HCT116 (cell line): ENCODE data around the gene ZNF385A. TPM values are rescaled to one million over a fixed set of nuclear protein-coding genes. Genes with fewer than 3 reads are reported as not detected.
A peak's percentile ranks its signal among the peaks of the same experiment; 100 is the strongest.

Experiments
- ATAC-seq: fragments of 200-7000 bp; cut with Tn5 transposase; 2 replicates; pipeline ENCODE4 v1.9.1; 2020; ENCODE audit warnings: mild to moderate bottlenecking, moderate library complexity
- BruUV-seq: library from RNA; stranded (reverse); fragments of 400-500 nt; replicated peaks from 2 replicates; lab custom pipeline; 2021; lab: Mats Ljungman, UMichigan
- CTCF ChIA-PET: fragments of 300-600 bp; sonication (Branson Sonifier 250); formaldehyde crosslinking; loops from one replicate; lab custom pipeline; 2021; ENCODE audit warnings: antibody characterized with exemption; lab: Charles Lee
- POLR2A ChIA-PET: fragments of 300-600, 350-600 bp; sonication (Branson Sonifier 250); formaldehyde crosslinking; loops from one replicate; lab custom pipeline; 2021; ENCODE audit warnings: antibody characterized with exemption; lab: Charles Lee
- RAD21 ChIA-PET, 2 experiments: fragments of 300-600 bp; sonication (Branson Sonifier 250); formaldehyde crosslinking; loops; one replicate each; lab custom pipeline; 2023; ENCODE audit warnings: low total read pairs in 2 of 2; ENCODE audit not compliant: uncharacterized antibody in 2 of 2, unreplicated experiment in 2 of 2, low non-redundant PET in 1 of 2; lab: Charles Lee
- DNase-seq: peaks from one replicate; pipeline ENCODE4 v3.0.0-alpha.2; 2010; ENCODE audit warnings: low read depth, low spot score
- H2AFZ ChIP-seq: fragments of 200-600 bp; shearing (Covaris generic), sonication (generic); 2 replicates; pipeline ENCODE4 v1.6.1; 2017; ENCODE audit warnings: low read depth, mixed run types, mixed read lengths, antibody characterized with exemption, low read length; ENCODE audit not compliant: poor library complexity, severe bottlenecking
- H3K27ac ChIP-seq: 2 replicates; pipeline ENCODE4 v1.5.1; 2012; ENCODE audit warnings: low read depth, low read length
- H3K27me3 ChIP-seq: fragments of 200-600 bp; sonication (generic); 2 replicates; pipeline ENCODE4 v1.6.1; 2016; ENCODE audit warnings: mixed run types, low read length, mixed read lengths; ENCODE audit not compliant: insufficient read depth
- H3K36me3 ChIP-seq, 2 experiments: fragments of 200-500 bp in 1 of 2; fragments of 200-600 bp in 1 of 2; sonication (Bioruptor generic) in 1 of 2; sonication (generic) in 1 of 2; 2 replicates each; pipeline versions ENCODE4 v1.5.1 to v1.6.1; 2014 to 2016; ENCODE audit warnings: low read length in 2 of 2, inconsistent platforms in 1 of 2, mixed read lengths in 1 of 2, mixed run types in 1 of 2; ENCODE audit not compliant: insufficient read depth in 2 of 2, control insufficient read depth in 1 of 2
- H3K4me1 ChIP-seq, 2 experiments: fragments of 200-600 bp in 1 of 2; sonication (generic) in 1 of 2; 2 replicates each; pipeline versions ENCODE4 v1.5.1 to v1.6.1; 2012 to 2017; ENCODE audit warnings: low read length in 2 of 2, inconsistent platforms in 1 of 2, mild to moderate bottlenecking in 1 of 2, mixed read lengths in 1 of 2, mixed run types in 1 of 2, moderate library complexity in 1 of 2; ENCODE audit not compliant: insufficient read depth in 2 of 2, control insufficient read depth in 1 of 2
- H3K4me2 ChIP-seq: fragments of 200-600 bp; sonication (generic); 2 replicates; pipeline ENCODE4 v1.6.1; 2017; ENCODE audit warnings: mixed run types, low read length, mixed read lengths
- H3K4me3 ChIP-seq, 2 experiments: fragments of 200-600 bp in 1 of 2; sonication (generic) in 1 of 2; replicated peaks in 1 of 2; 2 replicates each; pipeline ENCODE4 v1.5.1; 2011 to 2016; ENCODE audit warnings: low read length in 2 of 2, control low read depth in 1 of 2, low read depth in 1 of 2, mild to moderate bottlenecking in 1 of 2, mixed read lengths in 1 of 2, mixed run types in 1 of 2
- H3K79me2 ChIP-seq: fragments of 200-600 bp; sonication (generic); 2 replicates; pipeline ENCODE4 v1.6.1; 2017; ENCODE audit warnings: mild to moderate bottlenecking, mixed run types, low read length, moderate library complexity, mixed read lengths; ENCODE audit not compliant: insufficient read depth
- H3K9ac ChIP-seq: fragments of 200-600 bp; sonication (generic); 2 replicates; pipeline ENCODE4 v1.6.1; 2016; ENCODE audit warnings: low read length, mixed read lengths
- H3K9me2 ChIP-seq: fragments of 200-600 bp; sonication (generic), shearing (Covaris generic); 2 replicates; pipeline ENCODE4 v1.6.1; 2017; ENCODE audit warnings: mixed run types, mild to moderate bottlenecking, moderate library complexity; ENCODE audit not compliant: insufficient read depth
- H3K9me3 ChIP-seq, 2 experiments: fragments of 200-500 bp in 1 of 2; fragments of 200-600 bp in 1 of 2; sonication (Bioruptor generic) in 1 of 2; sonication (generic) in 1 of 2; 2 replicates each; pipeline ENCODE4 v1.6.1; 2014 to 2017; ENCODE audit warnings: low read length in 2 of 2, mixed read lengths in 2 of 2, inconsistent platforms in 1 of 2, low read depth in 1 of 2, mild to moderate bottlenecking in 1 of 2, mixed run types in 1 of 2, moderate library complexity in 1 of 2; ENCODE audit not compliant: control insufficient read depth in 1 of 2, insufficient read depth in 1 of 2
- H4K20me1 ChIP-seq: fragments of 200-600 bp; sonication (generic), shearing (Covaris generic); 2 replicates; pipeline ENCODE4 v1.6.1; 2017; ENCODE audit warnings: mixed run types, mild to moderate bottlenecking, moderate library complexity; ENCODE audit not compliant: insufficient read depth
- CBX3 ChIP-seq: IDR thresholded peaks from 2 replicates; pipeline ENCODE4 v1.6.1; 2012; ENCODE audit warnings: low read depth
- MAX ChIP-seq: IDR thresholded peaks from 2 replicates; pipeline ENCODE4 v1.6.1; 2012
- POLR2AphosphoS5 ChIP-seq: IDR thresholded peaks from 2 replicates; pipeline ENCODE4 v1.6.1; 2011; ENCODE audit warnings: mild to moderate bottlenecking, low read depth, low read length, moderate library complexity
- TCF7L2 ChIP-seq: IDR thresholded peaks from 2 replicates; pipeline ENCODE4 v1.7.0; 2011; ENCODE audit warnings: borderline replicate concordance, inconsistent platforms; ENCODE audit not compliant: insufficient read depth, insufficient read length; ENCODE audit errors: extremely low read depth
- intact Hi-C: fragments of 100-400 bp; cut with micrococcal nuclease; formaldehyde crosslinking; loops from 2 replicates; pipeline ENCODE4 v1.10.0; 2022
- total RNA-seq: library from RNA; stranded (reverse); gene quantifications from one replicate; pipeline ENCODE4 v1.2.1, GENCODE V29; 2021; ENCODE audit not compliant: unreplicated experiment

ZNF385A gene
- total RNA-seq, 1 experiment from 2014 or later, result 34.7 TPM

- peak; percentile 61 for DNase-seq
- Histone ChIP-seq H2AFZ (no peak overlapping the region), H3K27ac (peak overlapping the region; percentile 82), H3K4me1 (peaks cover 54 to 99% of the 10 kb centered on the region in 2 experiments), H4K20me1 (no peaks in the 10 kb centered on the region), H3K27me3 (no peaks in the 10 kb centered on the region), H3K9ac (peak overlapping the region; percentile 41), H3K36me3 (no peaks in the 10 kb centered on the region), H3K79me2 (peaks cover 10% of the 10 kb centered on the region; the same call in 1 of the 2 replicates), H3K4me2 (peak overlapping the region; percentile 63), H3K9me3 (no peaks in the 10 kb centered on the region), H3K9me2 (no peaks in the 10 kb centered on the region), H3K4me3 (peak overlapping the region; percentile 18 to 23)
- ChIA-PET CTCF (interaction anchor here (1.6 kb wide), 1 partner anchor 10 kb away, joined by 4 read pairs; the partner anchor contains the start of gene ZNF385A), RAD21 (no interaction called here), POLR2A (interaction anchor here (0.6 to 1.1 kb wide), 2 partner anchors 15 to 356 kb away, joined by 3 to 5 read pairs; no protein-coding TSS in a partner anchor)
- no TSS peak for BruUV-seq
- intact Hi-C loops, result no loop called here
- TF ChIP-seq MAX, result no peak
- TF ChIP-seq POLR2AphosphoS5, result peak; percentile 37; the same call in 1 of the 2 replicates
- TF ChIP-seq TCF7L2, result peak; percentile 82
- peak; percentile 44 for ATAC-seq
Observed at GRCh38 chr12:54373649-54374561, 10.6 kb downstream of the ZNF385A start.

- CTCF ChIA-PET, result interaction anchor here (0.7 to 2.8 kb wide), 7 partner anchors 9 to 153 kb away, joined by 3 to 51 read pairs (median 3); partner anchors contain the start of genes HNRNPA1 and ZNF385A
- H4K20me1 ChIP-seq, result no peaks in the 10 kb centered on the region
- peaks cover 49 to 91% of the 10 kb centered on the region in 2 experiments for H3K4me1 ChIP-seq
Observed at GRCh38 chr12:54372113-54372806, 12.3 kb downstream of the ZNF385A start.

More at GRCh38 chr12:54372113-54372806, 12.3 kb downstream of the ZNF385A start:
- no TSS peak for BruUV-seq
- RAD21 ChIA-PET, result interaction anchor here in 1 of 2 experiments (0.6 kb wide), 1 partner anchor 16 kb away, joined by 3 read pairs; no protein-coding TSS in a partner anchor
- DNase-seq (no peak), ATAC-seq (no peak)
- Histone ChIP-seq H3K4me2 (peak overlapping the region; percentile 45), H3K36me3 (no peaks in the 10 kb centered on the region), H3K79me2 (no peaks in the 10 kb centered on the region), H3K9ac (no peak overlapping the region), H3K4me3 (no peak overlapping the region), H3K9me3 (no peaks in the 10 kb centered on the region), H3K27me3 (no peaks in the 10 kb centered on the region), H3K9me2 (no peaks in the 10 kb centered on the region), H3K27ac (peak overlapping the region; percentile 33; the same call in 1 of the 2 replicates), H2AFZ (no peak overlapping the region)
- TF ChIP-seq CBX3, result no peak
- TF ChIP-seq POLR2AphosphoS5, result peak; percentile 2; the same call in 1 of the 2 replicates
- POLR2A ChIA-PET, result no interaction called here
- intact Hi-C loops, result no loop called here
